Measurements from ENCODE around the gene TRPT1. TPM values are rescaled to one million over a fixed set of nuclear protein-coding genes. Genes with fewer than 3 reads are reported as not detected.

TRPT1 gene
- polyA plus RNA-seq, 6 donors from 2014 or later: 60.7 to 97.6 (median 86.0) TPM

DNA sequence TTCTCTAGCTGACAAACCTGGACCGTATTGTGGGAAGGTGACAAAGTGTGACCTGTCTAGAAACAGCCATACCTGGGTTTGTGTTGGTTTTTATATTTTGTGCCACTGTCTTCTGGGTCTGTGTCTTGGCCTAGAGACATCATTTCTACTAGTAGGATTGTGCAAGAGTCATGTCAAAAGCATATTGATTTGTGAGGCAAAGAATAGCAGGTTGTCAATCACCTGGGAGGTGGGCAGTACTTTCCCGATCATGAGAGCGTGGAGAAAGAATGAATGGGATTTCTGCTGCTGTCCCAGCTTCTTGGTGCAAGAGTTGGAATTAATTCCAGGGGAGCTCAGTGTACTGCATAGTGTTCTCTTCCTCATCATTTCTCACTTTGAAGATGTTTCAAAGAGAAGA is 24.4 kb downstream of the TRPT1 start:
- DNase-seq: no peak
- Mint-ChIP-seq H3K36me3 (peaks cover 23 to 33% of the 10 kb centered on the region in 2 donors), H3K9me3 (no peaks in the 10 kb centered on the region), H3K4me1 (peaks cover 17 to 26% (median 24%) of the 10 kb centered on the region in 3 donors), H3K27me3 (no peaks in the 10 kb centered on the region), H3K4me3 (no peak overlapping the region), H3K27ac (no peak overlapping the region)
- no peak for ATAC-seq (ENCODE audit: low read depth in 2 of 2)

DNA sequence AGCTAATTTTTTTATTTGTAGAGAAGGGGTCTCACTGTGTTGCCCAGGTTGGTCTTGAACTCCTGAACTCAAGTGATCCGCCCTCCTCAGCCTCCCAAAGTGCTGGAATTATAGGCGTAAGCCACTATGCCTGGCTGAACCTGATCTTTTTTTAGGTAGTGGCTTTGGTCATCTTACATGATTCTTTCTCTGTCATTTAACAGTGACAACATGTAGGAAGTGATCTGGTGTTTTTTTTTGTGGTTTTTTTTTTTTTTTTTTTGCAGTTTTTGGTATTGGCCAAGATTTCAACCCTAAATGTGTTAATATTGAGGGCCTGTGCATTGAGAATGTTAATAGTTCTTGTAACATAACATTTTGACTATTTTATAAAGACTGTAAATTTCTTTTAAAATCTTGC is 27.5 kb downstream of the TRPT1 start:
- Mint-ChIP-seq H3K27ac (no peak overlapping the region), H3K36me3 (peaks cover 27 to 32% of the 10 kb centered on the region in 2 donors), H3K27me3 (no peaks in the 10 kb centered on the region), H3K4me1 (peaks cover 0 to 10% (median 0%) of the 10 kb centered on the region in 3 donors), H3K9me3 (no peaks in the 10 kb centered on the region), H3K4me3 (no peak overlapping the region)
- DNase-seq (no peak), ATAC-seq (ENCODE audit: low read depth in 2 of 2) (no peak)

DNA sequence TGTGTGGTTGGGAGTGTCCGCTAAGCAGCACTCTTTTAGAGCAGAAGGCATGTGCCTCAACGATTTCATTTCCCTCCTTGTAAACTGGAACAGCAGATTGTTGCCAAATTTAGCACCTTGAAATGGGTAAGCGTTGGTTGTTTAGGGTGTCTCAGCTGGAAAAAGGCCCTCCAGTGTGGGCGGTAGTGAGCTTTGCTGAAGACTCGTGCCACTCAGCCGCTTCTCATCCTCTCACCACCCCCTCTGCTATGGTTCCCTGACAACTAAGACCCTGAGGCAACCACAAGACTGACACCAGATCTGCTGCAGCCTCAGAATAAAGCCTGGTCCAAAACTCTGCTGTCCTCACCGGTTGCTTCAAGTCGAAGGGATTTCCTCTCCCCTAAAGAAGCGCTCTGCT is 29.4 kb downstream of the TRPT1 start:
- no peaks in the 10 kb centered on the region for H3K27me3 Mint-ChIP-seq
- ATAC-seq (ENCODE audit: low read depth in 2 of 2) (no peak), DNase-seq (no peak)
- H3K36me3 Mint-ChIP-seq: peaks cover 18 to 28% of the 10 kb centered on the region in 2 donors
- no peaks in the 10 kb centered on the region for H3K9me3 Mint-ChIP-seq
- H3K4me3 Mint-ChIP-seq: no peak overlapping the region
- H3K4me1 Mint-ChIP-seq: peaks cover 6 to 12% (median 10%) of the 10 kb centered on the region in 3 donors
- peak overlapping the region in 1 of 6 donors; percentile 43 for H3K27ac Mint-ChIP-seq

DNA sequence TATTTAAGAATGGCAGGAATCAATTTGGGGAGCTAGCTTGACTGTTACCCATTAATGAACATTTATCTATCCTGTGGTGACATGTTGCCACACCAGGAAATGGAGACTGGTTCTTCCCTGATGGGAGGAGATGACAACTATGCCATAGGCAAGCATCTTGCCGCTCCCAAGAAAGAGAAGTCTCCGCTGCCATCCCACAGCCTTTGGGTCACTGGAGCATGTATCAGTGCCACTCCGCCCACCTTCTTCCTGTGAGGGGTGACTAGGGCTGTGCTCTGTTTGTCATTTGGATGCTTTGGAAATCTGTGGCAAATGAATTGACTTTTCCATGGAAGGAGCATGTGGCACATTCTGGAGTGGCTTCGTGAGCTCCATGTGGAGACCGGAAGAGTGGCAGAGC is 33.6 kb downstream of the TRPT1 start:
- no peaks in the 10 kb centered on the region for H3K9me3 Mint-ChIP-seq
- peaks cover 14 to 20% of the 10 kb centered on the region in 2 donors for H3K36me3 Mint-ChIP-seq
- H3K27me3 Mint-ChIP-seq: no peaks in the 10 kb centered on the region
- ATAC-seq (ENCODE audit: low read depth in 2 of 2) (no peak), DNase-seq (no peak)
- H3K27ac Mint-ChIP-seq: no peak overlapping the region
- peaks cover 10 to 24% (median 12%) of the 10 kb centered on the region in 3 donors for H3K4me1 Mint-ChIP-seq
- H3K4me3 Mint-ChIP-seq: peak overlapping the region in 1 of 8 donors; percentile 58

DNA sequence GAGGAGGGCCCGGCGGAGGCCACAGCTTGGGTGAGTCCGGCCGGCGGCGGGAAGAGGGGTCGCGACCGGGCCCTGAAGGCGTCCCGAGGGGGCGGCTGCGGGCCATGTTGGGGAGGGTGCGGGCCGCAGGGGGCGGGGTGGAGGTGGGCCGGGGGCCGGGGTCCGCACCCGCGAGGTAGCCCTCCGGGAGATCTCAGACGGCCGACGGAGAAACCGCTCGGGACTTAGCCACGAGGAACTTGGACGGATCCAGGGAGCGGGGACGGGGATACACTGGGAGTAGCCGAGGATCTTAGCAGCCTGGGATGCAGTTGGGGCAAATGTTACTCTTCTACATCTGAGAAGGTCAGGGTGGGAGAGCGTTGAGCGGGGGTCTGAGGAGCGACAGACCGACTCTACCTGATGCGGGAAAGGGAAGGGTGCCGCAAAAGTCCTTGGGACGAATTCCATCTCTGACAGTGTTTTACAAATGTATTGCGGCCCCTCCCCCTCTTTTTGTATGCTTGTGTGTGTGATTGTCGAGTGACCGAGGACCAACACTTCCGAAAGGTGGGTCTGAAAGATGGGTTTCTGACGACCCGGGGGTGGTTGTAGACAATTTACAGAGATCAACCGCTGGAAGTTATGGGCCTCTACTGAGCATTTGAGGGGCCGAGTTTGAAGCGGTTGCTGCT is 39.4 kb downstream of the TRPT1 start:
- no peaks in the 10 kb centered on the region for H3K9me3 Mint-ChIP-seq
- H3K4me1 Mint-ChIP-seq: peaks cover 21 to 38% (median 33%) of the 10 kb centered on the region in 3 donors
- no peaks in the 10 kb centered on the region for H3K36me3 Mint-ChIP-seq
- H3K27ac Mint-ChIP-seq: peak overlapping the region in 1 of 6 donors; percentile 79
- ATAC-seq (ENCODE audit: low read depth in 2 of 2) (no peak), DNase-seq (no peak)
- H3K27me3 Mint-ChIP-seq: no peaks in the 10 kb centered on the region
- no peak overlapping the region for H3K4me3 Mint-ChIP-seq

DNA sequence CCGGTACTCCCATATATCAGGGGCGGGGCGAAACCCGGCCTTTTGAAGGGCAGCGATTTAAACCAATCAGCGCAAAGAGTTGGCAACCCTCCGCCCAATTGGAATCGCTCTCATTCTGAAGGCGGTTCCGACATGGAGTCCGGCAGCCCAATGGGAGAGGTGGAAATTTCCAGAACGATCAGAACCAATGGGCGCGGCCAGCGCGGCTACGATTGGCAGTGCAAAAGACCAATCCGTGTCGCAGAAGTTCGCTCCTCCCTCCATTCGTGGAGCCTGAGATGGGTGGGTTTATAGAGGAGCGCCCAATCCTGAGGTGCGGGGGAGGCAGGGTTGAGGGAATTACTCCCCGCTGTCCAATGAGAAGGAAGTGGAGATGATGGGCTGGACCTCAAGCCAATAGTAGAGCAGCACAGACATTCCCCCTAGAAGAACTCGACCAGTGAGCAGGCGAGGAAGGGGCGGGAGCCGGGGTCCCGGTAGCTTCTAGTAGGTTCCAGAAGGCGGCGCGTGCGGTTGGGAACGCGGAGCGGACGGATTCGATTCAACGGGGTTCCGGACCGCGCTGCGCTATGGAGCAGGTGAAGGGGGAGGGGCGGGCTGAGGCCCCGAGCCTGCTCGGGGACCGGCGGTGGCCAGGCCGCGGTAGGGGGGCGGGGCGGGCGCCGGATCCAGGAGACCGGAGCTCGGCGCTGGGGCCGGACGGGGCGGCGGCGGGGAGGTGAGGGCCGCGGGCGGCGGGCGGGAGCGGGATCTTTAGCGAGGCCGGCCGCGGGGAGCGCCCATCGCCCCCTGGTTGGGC is 40.1 kb downstream of the TRPT1 start, which contains the start of gene STIP1:
Gene STIP1, plus strand, starts transcription at position 479 of the 799 bp plus-strand sequence. Its CDS starts 91 bp downstream, at position 570.
- Mint-ChIP-seq H3K4me1 (peaks cover 22 to 41% (median 40%) of the 10 kb centered on the region in 3 donors), H3K9me3 (no peaks in the 10 kb centered on the region), H3K4me3 (peak within 1 kb of the TSS in 7 of 8 donors; percentile 94 to 100 (median 99)), H3K27me3 (no peaks in the 10 kb centered on the region), H3K27ac (peak within 1 kb of the TSS in 5 of 6 donors; percentile 81 to 98 (median 97)), H3K36me3 (no peaks in the 10 kb centered on the region)
- ATAC-seq (ENCODE audit: low read depth in 2 of 2) (peak; percentile 86 to 88), DNase-seq (peak; percentile 99)

DNA sequence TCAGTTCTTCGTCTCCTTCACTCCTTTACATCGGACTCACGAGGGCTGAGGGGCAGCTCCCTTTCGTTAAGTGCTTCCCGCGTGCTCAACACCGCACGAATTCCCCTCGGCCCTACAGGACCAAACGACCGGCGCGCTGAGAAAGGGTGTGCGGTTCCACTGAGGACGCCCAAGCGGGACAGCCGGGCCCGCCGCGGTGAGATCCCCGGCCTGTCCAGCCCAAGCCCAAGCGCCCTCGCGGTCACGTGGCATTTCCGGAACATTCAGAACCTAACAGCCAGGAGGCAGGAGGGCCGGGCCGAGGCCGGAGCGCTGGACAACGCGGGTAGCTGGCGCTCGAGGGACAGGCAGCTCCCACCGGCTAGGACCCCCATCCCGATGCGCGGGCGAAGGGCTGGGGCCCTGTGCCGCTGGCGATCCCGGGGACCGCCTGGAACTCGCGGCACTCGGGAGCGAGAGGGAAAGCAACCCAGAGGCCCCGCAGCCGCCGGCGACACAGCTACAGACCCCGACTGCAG is 40.8 kb downstream of the TRPT1 start:
- no peak for ATAC-seq (ENCODE audit: low read depth in 2 of 2)
- peak overlapping the region in 3 of 6 donors; percentile 70 to 98 (median 97) for H3K27ac Mint-ChIP-seq

DNA sequence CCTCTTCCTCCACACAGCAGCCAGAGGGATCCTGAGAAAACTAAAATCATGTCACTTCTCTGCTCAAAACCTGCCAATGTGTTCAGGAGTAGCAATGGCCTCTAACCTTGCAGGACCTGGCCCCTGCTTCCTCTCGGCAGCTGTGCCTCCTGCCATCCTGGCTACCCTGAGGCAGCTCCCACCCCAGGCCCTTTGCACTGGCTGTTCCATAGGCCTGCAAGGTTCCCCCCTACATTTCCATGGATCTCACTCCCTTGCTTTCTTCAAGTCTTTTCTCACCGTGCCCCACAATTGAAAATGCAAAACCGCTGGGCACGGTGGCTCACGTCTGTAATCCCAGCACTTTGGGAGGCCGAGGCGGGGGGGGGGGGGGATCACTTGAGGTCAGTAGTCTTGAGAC is 42.1 kb downstream of the TRPT1 start:
- Mint-ChIP-seq H3K36me3 (no peaks in the 10 kb centered on the region), H3K27me3 (no peaks in the 10 kb centered on the region), H3K4me1 (peaks cover 24 to 37% (median 34%) of the 10 kb centered on the region in 3 donors), H3K9me3 (no peaks in the 10 kb centered on the region), H3K27ac (no peak overlapping the region), H3K4me3 (peak overlapping the region in 6 of 8 donors; percentile 12 to 94 (median 54))
- ATAC-seq (ENCODE audit: low read depth in 2 of 2) (no peak), DNase-seq (no peak)

More for the DNA sequence above, 40.8 kb downstream of the TRPT1 start:
- Mint-ChIP-seq H3K27me3 (no peaks in the 10 kb centered on the region), H3K9me3 (no peaks in the 10 kb centered on the region), H3K4me1 (peaks cover 24 to 37% (median 37%) of the 10 kb centered on the region in 3 donors), H3K4me3 (peak overlapping the region in 7 of 8 donors; percentile 94 to 100 (median 99)), H3K36me3 (no peaks in the 10 kb centered on the region)
- no peak for DNase-seq

DNA sequence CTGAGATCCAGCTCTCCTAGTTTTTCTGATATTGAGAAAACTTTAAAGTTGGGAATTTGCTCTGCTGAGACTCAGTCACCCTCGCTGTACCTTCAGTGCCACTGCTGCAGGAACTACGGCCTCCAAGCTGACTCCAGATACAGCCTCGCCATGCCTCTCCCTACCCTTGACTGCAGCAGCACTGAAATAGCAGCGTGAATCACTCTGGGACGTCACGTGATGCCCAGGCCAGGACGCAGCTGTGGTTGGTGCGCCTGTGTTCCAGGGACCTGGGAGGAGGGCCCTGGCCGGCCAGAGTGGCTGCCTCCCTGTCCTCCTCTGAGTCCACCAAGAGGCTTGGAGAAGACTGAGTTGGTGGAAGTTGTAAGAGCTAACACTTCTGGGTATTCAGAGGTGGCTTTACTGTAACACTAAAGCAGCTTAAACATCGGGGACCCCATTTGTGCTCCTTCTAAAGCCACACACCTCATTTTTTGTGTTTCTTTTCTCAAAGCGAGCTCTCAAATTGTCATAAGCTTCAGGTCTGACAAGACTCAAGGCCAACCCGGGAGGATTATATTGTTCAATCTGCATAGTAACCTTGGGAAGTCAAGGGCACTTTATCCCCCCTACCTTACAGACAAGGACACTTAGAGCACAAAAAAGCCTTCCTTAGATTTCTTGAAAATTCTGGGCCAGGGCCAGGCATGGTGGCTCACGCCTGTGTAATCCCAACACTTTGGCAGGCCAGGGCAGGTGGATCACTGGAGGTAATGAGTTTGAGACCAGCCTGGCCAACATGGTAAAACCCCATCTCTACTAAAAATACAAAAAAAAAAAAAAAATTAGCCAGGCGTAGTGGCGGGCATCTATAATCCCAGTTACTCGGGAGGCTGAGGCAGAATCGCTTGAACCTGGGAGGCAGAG is 44.2 kb downstream of the TRPT1 start:
- Mint-ChIP-seq H3K36me3 (no peaks in the 10 kb centered on the region), H3K27ac (no peak overlapping the region), H3K4me1 (peaks cover 31 to 47% (median 44%) of the 10 kb centered on the region in 3 donors), H3K4me3 (peak overlapping the region in 2 of 8 donors; percentile 30 to 44), H3K9me3 (no peaks in the 10 kb centered on the region), H3K27me3 (no peaks in the 10 kb centered on the region)
- ATAC-seq (ENCODE audit: low read depth in 2 of 2): no peak
- DNase-seq: no peak

DNA sequence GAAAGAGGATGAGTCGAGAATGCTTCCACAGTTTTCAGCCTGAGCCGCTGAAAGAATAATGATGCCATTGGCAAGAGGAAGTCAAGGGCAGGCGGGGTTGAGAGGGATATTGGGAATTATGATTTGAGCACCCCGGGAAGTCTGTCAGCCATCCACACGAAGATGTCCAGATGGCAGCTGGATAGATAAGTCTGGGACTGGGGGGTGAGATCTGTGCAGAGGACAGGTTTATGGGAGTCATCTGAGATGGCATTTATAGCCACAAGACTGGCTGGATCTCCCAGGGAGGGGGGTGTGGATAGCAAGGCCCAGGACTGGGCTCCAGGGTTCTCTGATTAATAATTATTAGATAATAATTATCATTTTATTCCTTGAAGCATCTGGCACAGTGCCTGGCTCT is 45.1 kb downstream of the TRPT1 start:
- H3K4me1 Mint-ChIP-seq: peaks cover 28 to 44% (median 43%) of the 10 kb centered on the region in 3 donors
- H3K27ac Mint-ChIP-seq: no peak overlapping the region
- H3K36me3 Mint-ChIP-seq: no peaks in the 10 kb centered on the region
- no peaks in the 10 kb centered on the region for H3K27me3 Mint-ChIP-seq
- ATAC-seq (ENCODE audit: low read depth in 2 of 2) (no peak), DNase-seq (no peak)
- no peaks in the 10 kb centered on the region for H3K9me3 Mint-ChIP-seq
- peak overlapping the region in 1 of 8 donors; percentile 22 for H3K4me3 Mint-ChIP-seq

DNA sequence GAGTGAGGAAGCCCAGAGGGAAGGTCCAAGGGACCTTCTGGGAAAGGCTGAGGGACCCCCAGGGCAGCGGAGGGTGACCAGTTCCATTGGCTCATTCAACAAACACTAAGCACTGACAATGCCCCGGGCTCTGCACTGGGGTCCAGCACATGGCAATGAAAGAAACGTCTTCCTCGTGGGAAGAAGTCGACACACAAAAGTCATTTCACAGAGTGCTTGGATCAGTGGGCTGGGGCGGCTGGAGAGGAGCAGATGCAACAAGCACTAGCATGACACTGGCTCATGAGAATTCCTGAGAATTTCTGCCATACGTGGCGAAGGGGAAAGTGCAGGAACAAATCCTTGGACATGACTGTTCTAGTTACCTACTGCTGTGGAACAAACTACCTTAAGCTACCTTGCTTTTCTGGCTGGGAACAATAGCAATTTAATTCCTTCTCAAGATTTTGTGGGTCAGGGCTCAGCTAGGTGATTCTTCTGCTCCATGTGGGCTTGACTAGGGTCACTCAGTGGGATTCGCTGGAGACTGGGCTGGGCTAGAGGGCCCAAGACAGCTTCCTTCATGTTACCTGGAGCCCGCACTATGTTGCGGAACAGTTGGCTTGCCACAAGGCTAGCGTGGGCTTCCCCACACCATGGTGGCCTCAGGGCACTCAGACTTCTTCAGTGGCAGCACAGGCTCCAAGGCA is 46.9 kb downstream of the TRPT1 start:
- Mint-ChIP-seq H3K27me3 (no peaks in the 10 kb centered on the region), H3K27ac (peak overlapping the region in 1 of 6 donors; percentile 54), H3K36me3 (no peaks in the 10 kb centered on the region), H3K9me3 (no peaks in the 10 kb centered on the region), H3K4me1 (peaks cover 21 to 33% (median 32%) of the 10 kb centered on the region in 3 donors), H3K4me3 (peak overlapping the region in 1 of 8 donors; percentile 20)
- ATAC-seq (ENCODE audit: low read depth in 2 of 2) (no peak), DNase-seq (no peak)

DNA sequence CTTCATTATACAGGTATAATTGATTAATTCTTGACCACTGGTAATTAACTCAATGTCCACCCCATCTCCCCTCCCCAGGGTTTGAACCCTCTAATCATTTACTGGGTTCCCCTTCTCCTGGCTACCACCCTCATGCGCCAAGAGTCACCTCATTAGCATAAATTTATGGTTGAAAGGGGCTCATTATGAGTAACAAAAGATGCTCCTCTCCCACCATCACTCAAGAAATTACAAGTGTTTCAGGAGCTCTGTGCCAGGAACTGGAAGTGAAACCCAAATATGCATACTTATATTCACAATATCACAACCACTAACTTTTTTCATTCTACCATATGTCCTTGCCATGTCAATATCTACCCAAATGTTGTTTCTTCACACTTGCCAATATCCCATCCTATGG is 47.8 kb downstream of the TRPT1 start:
- Mint-ChIP-seq H3K9me3 (no peaks in the 10 kb centered on the region), H3K4me1 (peaks cover 14 to 27% (median 23%) of the 10 kb centered on the region in 3 donors), H3K27ac (peak overlapping the region in 1 of 6 donors; percentile 15), H3K36me3 (no peaks in the 10 kb centered on the region), H3K27me3 (no peaks in the 10 kb centered on the region), H3K4me3 (peak overlapping the region in 1 of 8 donors; percentile 51)
- ATAC-seq (ENCODE audit: low read depth in 2 of 2) (no peak), DNase-seq (no peak)
